Tibial artery (tissue), 4 donors: ENCODE results near the gene OR5AU1.

Source experiments
- DNase-seq, 2 donors: peaks; one replicate each; pipeline ENCODE4 v3.0.0-alpha.2; 2019
- H3K27ac ChIP-seq, 2 donors: fragments of 200-600 bp; sonication (generic) in 1 of 2; 1 replicate in 1 of 2; 2 replicates in 1 of 2; pipeline ENCODE4 v1.5.1; 2018 to 2019; ENCODE audit warnings: mild to moderate bottlenecking in 1 of 2
- H3K27me3 ChIP-seq, 2 donors: fragments of 200-600 bp; sonication (generic) in 1 of 2; one replicate each; pipeline versions ENCODE4 v1.5.1 to v1.6.0; 2016 to 2019
- H3K36me3 ChIP-seq, 3 donors: fragments of 200-600 bp; sonication (generic) in 2 of 3; one replicate each; pipeline ENCODE4 v1.5.1; 2016 to 2019; ENCODE audit warnings: mild to moderate bottlenecking in 2 of 3
- H3K4me1 ChIP-seq, 4 donors: fragments of 200-600 bp; sonication (generic) in 2 of 4; 1 replicate in 3 of 4; 2 replicates in 1 of 4; pipeline ENCODE4 v1.5.1; 2016 to 2019
- H3K4me3 ChIP-seq, 2 donors: fragments of 200-600 bp; sonication (generic) in 1 of 2; 1 replicate in 1 of 2; 2 replicates in 1 of 2; pipeline ENCODE4 v1.5.1; 2018 to 2019; ENCODE audit warnings: mild to moderate bottlenecking in 2 of 2
- H3K9me3 ChIP-seq, 3 donors: fragments of 200-600 bp; sonication (generic) in 1 of 3; one replicate each; pipeline ENCODE4 v1.5.1; 2016 to 2019
- intact Hi-C: fragments of 100-400 bp; cut with DNase I; formaldehyde crosslinking; loops from one replicate; pipeline ENCODE4 v1.15.0; 2023; ENCODE audit warnings: low total_unique reads
- TF ChIP-seq, protein P1 (sequence below), 2 experiments: fragments of 200-600 bp in 1 of 2; fragments of 450-650 bp in 1 of 2; IDR thresholded peaks; one replicate each; pipeline ENCODE4 v1.5.1; 2017 to 2019; ENCODE audit warnings: antibody characterized with exemption in 2 of 2, mild to moderate bottlenecking in 1 of 2, moderate library complexity in 1 of 2

OR5AU1 gene

GRCh38 chr14:21201732-21202462, 46.0 kb upstream of the OR5AU1 start:
- no peak overlapping the region for H3K4me3 ChIP-seq
- DNase-seq, result no peak
- intact Hi-C loops, result no loop called here
- H3K27me3 ChIP-seq, result no peaks in the 10 kb centered on the region
- no peaks in the 10 kb centered on the region for H3K4me1 ChIP-seq
- TF ChIP-seq, protein P1, sequence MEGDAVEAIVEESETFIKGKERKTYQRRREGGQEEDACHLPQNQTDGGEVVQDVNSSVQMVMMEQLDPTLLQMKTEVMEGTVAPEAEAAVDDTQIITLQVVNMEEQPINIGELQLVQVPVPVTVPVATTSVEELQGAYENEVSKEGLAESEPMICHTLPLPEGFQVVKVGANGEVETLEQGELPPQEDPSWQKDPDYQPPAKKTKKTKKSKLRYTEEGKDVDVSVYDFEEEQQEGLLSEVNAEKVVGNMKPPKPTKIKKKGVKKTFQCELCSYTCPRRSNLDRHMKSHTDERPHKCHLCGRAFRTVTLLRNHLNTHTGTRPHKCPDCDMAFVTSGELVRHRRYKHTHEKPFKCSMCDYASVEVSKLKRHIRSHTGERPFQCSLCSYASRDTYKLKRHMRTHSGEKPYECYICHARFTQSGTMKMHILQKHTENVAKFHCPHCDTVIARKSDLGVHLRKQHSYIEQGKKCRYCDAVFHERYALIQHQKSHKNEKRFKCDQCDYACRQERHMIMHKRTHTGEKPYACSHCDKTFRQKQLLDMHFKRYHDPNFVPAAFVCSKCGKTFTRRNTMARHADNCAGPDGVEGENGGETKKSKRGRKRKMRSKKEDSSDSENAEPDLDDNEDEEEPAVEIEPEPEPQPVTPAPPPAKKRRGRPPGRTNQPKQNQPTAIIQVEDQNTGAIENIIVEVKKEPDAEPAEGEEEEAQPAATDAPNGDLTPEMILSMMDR (IDR thresholded peaks at IDR 0.05), result no peak
- peaks cover 11 to 32% (median 19%) of the 10 kb centered on the region in 3 donors for H3K36me3 ChIP-seq
- H3K9me3 ChIP-seq, result peaks cover 0 to 6% (median 2%) of the 10 kb centered on the region in 3 donors
- H3K27ac ChIP-seq, result no peak overlapping the region

DNA sequence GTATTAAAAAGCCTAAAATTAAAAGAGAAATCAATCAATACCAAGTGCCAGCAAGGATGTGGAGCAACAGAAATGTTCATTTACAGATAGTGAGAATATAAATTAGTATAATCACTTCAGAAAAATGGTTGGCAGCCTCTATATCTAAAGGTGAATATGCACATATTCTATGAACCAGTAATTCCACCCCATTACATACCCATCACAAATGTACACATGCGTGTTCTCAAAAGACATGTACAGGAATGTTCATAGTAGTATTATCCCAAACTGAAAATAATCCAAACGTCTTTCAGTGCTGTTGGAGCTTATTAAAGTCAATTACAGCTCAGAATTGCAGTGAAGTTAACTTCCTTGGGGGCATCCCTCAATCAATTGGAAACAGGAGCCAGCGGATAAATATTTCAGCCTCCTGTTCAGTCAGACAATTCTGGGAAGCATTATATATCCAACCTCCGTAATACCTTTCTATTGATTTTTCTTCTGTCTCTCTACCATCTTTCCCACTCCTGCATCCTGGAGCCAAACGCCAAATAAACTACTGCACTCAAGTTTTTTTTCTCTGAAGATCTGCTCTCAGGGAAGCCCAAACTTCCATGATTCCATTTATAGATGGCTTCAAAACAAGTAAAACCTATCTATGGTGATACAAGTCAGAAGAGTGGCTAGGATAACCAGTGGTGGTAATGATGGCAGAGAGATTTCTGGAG, 45.0 kb upstream of the OR5AU1 start:
- Histone ChIP-seq H3K9me3 (peaks cover 0 to 6% (median 5%) of the 10 kb centered on the region in 3 donors), H3K4me3 (no peak overlapping the region), H3K27me3 (no peaks in the 10 kb centered on the region), H3K36me3 (peaks cover 10 to 23% (median 14%) of the 10 kb centered on the region in 3 donors), H3K27ac (no peak overlapping the region), H3K4me1 (no peaks in the 10 kb centered on the region)
- TF ChIP-seq, protein P1 (IDR thresholded peaks at IDR 0.05), result no peak
- DNase-seq, result no peak
- intact Hi-C loops, result no loop called here

DNA sequence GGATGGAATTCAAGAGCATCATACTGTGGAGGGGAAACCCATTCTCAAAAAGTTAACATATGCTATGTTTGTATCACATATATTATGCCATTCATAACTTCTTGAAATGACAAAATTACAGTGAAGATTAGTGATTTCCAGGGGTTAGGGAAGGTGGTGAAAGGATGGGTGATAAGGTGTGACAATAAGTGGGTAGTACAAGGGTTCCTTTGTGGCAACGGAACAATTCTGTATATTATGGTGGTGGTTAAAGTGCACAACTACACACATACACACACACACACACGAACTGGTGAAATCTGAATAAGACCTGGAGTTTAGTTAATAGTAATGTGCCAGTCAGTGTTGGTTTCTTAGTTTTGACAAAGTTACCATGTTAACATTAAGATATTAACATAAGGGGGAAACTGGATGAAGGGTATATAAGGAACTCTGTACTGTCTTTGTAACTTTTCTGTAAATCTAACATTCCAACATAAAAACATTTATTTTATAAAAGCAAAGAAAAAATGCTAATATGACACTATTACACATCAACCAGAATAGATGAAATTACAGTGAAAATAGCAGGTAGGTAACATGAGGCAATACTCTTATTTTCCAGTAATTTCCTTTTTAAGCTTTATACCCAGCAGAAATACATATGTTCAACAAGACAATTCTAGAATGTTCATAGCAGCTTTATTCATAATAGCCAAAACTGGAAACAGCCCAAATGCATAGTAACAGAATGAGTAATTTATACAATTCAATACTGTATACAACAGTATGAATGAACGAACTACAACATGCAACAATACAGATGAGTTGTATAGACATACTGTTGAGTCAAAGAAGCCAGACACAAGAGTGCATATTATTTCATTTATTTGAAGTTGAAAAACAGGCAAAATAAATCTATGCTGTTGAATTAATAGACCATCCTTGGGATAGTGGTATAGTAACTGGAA, 44.0 kb upstream of the OR5AU1 start:
- no peak for DNase-seq
- intact Hi-C loops, result no loop called here
- H3K27ac ChIP-seq, result no peak overlapping the region
- no peak overlapping the region for H3K4me3 ChIP-seq
- H3K27me3 ChIP-seq, result no peaks in the 10 kb centered on the region
- H3K9me3 ChIP-seq, result peaks cover 0 to 6% (median 5%) of the 10 kb centered on the region in 3 donors
- TF ChIP-seq, protein P1 (IDR thresholded peaks at IDR 0.05), result no peak
- peaks cover 6 to 13% (median 9%) of the 10 kb centered on the region in 3 donors for H3K36me3 ChIP-seq
- H3K4me1 ChIP-seq, result no peaks in the 10 kb centered on the region

- Histone ChIP-seq H3K36me3 (peaks cover 0 to 8% (median 0%) of the 10 kb centered on the region in 3 donors), H3K27ac (no peak overlapping the region), H3K4me1 (peaks cover 0 to 2% (median 0%) of the 10 kb centered on the region in 4 donors), H3K4me3 (no peak overlapping the region), H3K9me3 (peaks cover 0 to 6% (median 5%) of the 10 kb centered on the region in 3 donors), H3K27me3 (no peaks in the 10 kb centered on the region)
- intact Hi-C loops, result no loop called here
- no peak for DNase-seq
- TF ChIP-seq, protein P1 (IDR thresholded peaks at IDR 0.05), result no peak
Measured at GRCh38 chr14:21197418-21198205, 41.7 kb upstream of the OR5AU1 start.

- DNase-seq, result no peak
- Histone ChIP-seq H3K36me3 (no peaks in the 10 kb centered on the region), H3K27ac (no peak overlapping the region), H3K4me3 (no peak overlapping the region), H3K9me3 (peaks cover 0 to 6% (median 5%) of the 10 kb centered on the region in 3 donors), H3K27me3 (no peaks in the 10 kb centered on the region), H3K4me1 (peaks cover 0 to 17% (median 8%) of the 10 kb centered on the region in 4 donors)
- TF ChIP-seq, protein P1 (IDR thresholded peaks at IDR 0.05), result no peak
- intact Hi-C loops, result no loop called here
Measured at GRCh38 chr14:21194597-21194996, 38.7 kb upstream of the OR5AU1 start.
